Panc1 (cell line): Measurements from ENCODE around the gene ATP13A3. TPM values are rescaled to one million over a fixed set of nuclear protein-coding genes. Genes with fewer than 3 reads are reported as not detected.

Experiments used
- ATAC-seq: fragments of 200-7000 bp; cut with Tn5 transposase; 2 replicates; pipeline ENCODE4 v1.9.1; 2020; ENCODE audit warnings: mild to moderate bottlenecking, moderate library complexity
- BruUV-seq: library from RNA; stranded (reverse); fragments of 400-500 nt; replicated peaks from 2 replicates; lab custom pipeline; 2021; lab: Mats Ljungman, UMichigan
- CTCF ChIA-PET: fragments of 300-600 bp; sonication (Branson Sonifier 250); formaldehyde crosslinking; loops from one replicate; lab custom pipeline; 2022; ENCODE audit warnings: antibody characterized with exemption; lab: Charles Lee
- POLR2A ChIA-PET: fragments of 300-600 bp; sonication (Branson Sonifier 250); formaldehyde crosslinking; loops from one replicate; lab custom pipeline; 2022; ENCODE audit warnings: antibody characterized with exemption; lab: Charles Lee
- DNase-seq: peaks from one replicate; pipeline ENCODE4 v3.0.0-alpha.2; 2010; ENCODE audit warnings: low read depth, low spot score
- H3K27ac ChIP-seq: 2 replicates; pipeline ENCODE4 v1.5.1; 2011; ENCODE audit warnings: mild to moderate bottlenecking, low read length, inconsistent platforms
- H3K27me3 ChIP-seq: fragments of 200-500 bp; sonication (Bioruptor generic); 2 replicates; pipeline ENCODE4 v1.6.0; 2014; ENCODE audit warnings: low read length, inconsistent platforms; ENCODE audit not compliant: control insufficient read depth, insufficient read depth
- H3K36me3 ChIP-seq: fragments of 200-500 bp; sonication (Bioruptor generic); 2 replicates; pipeline ENCODE4 v1.5.1; 2014; ENCODE audit warnings: inconsistent platforms, mild to moderate bottlenecking, low read length, moderate library complexity; ENCODE audit not compliant: control insufficient read depth, insufficient read depth
- H3K4me1 ChIP-seq: 2 replicates; pipeline ENCODE4 v1.5.1; 2011; ENCODE audit warnings: inconsistent platforms, mild to moderate bottlenecking, low read length, moderate library complexity; ENCODE audit not compliant: control insufficient read depth, insufficient read depth
- H3K4me3 ChIP-seq, 2 experiments: 2 replicates each; pipeline ENCODE4 v1.5.1; 2011 to 2012; ENCODE audit warnings: low read depth in 2 of 2, low read length in 2 of 2, mild to moderate bottlenecking in 2 of 2, inconsistent platforms in 1 of 2, moderate library complexity in 1 of 2
- H3K9me3 ChIP-seq: fragments of 200-500 bp; sonication (Bioruptor generic); 2 replicates; pipeline ENCODE4 v1.5.1; 2014; ENCODE audit warnings: low read depth, mild to moderate bottlenecking, inconsistent platforms, low read length, moderate library complexity; ENCODE audit not compliant: control insufficient read depth, insufficient read depth
- CTCF ChIP-seq: fragments of 450-650 bp; IDR thresholded peaks from 2 replicates; pipeline ENCODE4 v1.5.1; 2017; ENCODE audit warnings: mild to moderate bottlenecking
- POLR2AphosphoS5 ChIP-seq: IDR thresholded peaks from 2 replicates; pipeline ENCODE4 v1.6.1; 2012; ENCODE audit warnings: mild to moderate bottlenecking, low read depth, low read length, moderate library complexity
- REST ChIP-seq, 2 experiments: IDR thresholded peaks; 2 replicates each; pipeline ENCODE4 v1.6.1; 2011 to 2012; ENCODE audit warnings: low read depth in 2 of 2, control low read depth in 1 of 2, low read length in 1 of 2, mild to moderate bottlenecking in 1 of 2, moderate library complexity in 1 of 2; ENCODE audit not compliant: insufficient read depth in 1 of 2
- SIN3A ChIP-seq: IDR thresholded peaks from 2 replicates; pipeline ENCODE4 v1.6.1; 2012; ENCODE audit warnings: low read depth, mild to moderate bottlenecking, low read length, moderate library complexity, borderline replicate concordance; ENCODE audit not compliant: insufficient read depth
- TCF7L2 ChIP-seq: IDR thresholded peaks from 2 replicates; pipeline ENCODE4 v1.6.1; 2011; ENCODE audit warnings: mild to moderate bottlenecking, low read depth, low read length, inconsistent platforms
- in situ Hi-C: cut with HindIII; loops from 2 replicates; pipeline ENCODE4 v1.10.0; 2016; ENCODE audit warnings: low sequenced_read_pairs, low pct_unique_long_range_greater_than_20kb
- intact Hi-C: fragments of 100-400 bp; cut with micrococcal nuclease; formaldehyde crosslinking; loops from one replicate; pipeline ENCODE4 v1.10.0; 2022; ENCODE audit not compliant: unreplicated experiment
- total RNA-seq: library from RNA; stranded (reverse); gene quantifications from one replicate; pipeline ENCODE4 v1.2.1, GENCODE V29; 2021; ENCODE audit not compliant: unreplicated experiment

ATP13A3 gene
- total RNA-seq, 1 experiment from 2014 or later = 169 TPM

GRCh38 chr3:194396539-194396858 is 90.3 kb downstream of the ATP13A3 start:
- H3K9me3 ChIP-seq = no peaks in the 10 kb centered on the region
- TF ChIP-seq POLR2AphosphoS5 (no peak), TCF7L2 (no peak), CTCF (no peak), SIN3A (no peak), REST (IDR thresholded peaks at IDR 0.05; ENCODE audit: insufficient read depth in 1 of 2, low read depth in 2 of 2, low read length in 1 of 2) (no peak)
- in situ Hi-C loops = no loop called here
- no TSS peak for BruUV-seq
- H3K4me3 ChIP-seq = no peak overlapping the region
- DNase-seq (no peak), ATAC-seq (no peak)
- ChIA-PET POLR2A (no interaction called here), CTCF (no interaction called here)
- H3K4me1 ChIP-seq = no peaks in the 10 kb centered on the region
- intact Hi-C loops = no loop called here
- no peaks in the 10 kb centered on the region for H3K36me3 ChIP-seq
- no peaks in the 10 kb centered on the region for H3K27me3 ChIP-seq
- no peak overlapping the region for H3K27ac ChIP-seq

- in situ Hi-C loops (no loop called here), intact Hi-C loops (no loop called here)
- Histone ChIP-seq H3K36me3 (no peaks in the 10 kb centered on the region), H3K9me3 (no peaks in the 10 kb centered on the region; the same call in 1 of the 2 replicates), H3K4me3 (no peak overlapping the region), H3K27ac (no peak overlapping the region), H3K27me3 (no peaks in the 10 kb centered on the region; the same call in 1 of the 2 replicates), H3K4me1 (no peaks in the 10 kb centered on the region)
- POLR2A ChIA-PET = interaction anchor here (0.7 kb wide), 1 partner anchor 56 kb away, joined by 8 read pairs; no protein-coding TSS in a partner anchor
- CTCF ChIA-PET = no interaction called here
- TF ChIP-seq SIN3A (no peak), TCF7L2 (no peak), POLR2AphosphoS5 (no peak), REST (IDR thresholded peaks at IDR 0.05; ENCODE audit: insufficient read depth in 1 of 2, low read depth in 2 of 2, low read length in 1 of 2) (no peak), CTCF (no peak)
- DNase-seq (no peak), ATAC-seq (no peak)
- no TSS peak for BruUV-seq
Measured at GRCh38 chr3:194395778-194396538, 90.8 kb downstream of the ATP13A3 start.
